ENCODE results near the gene TAB2. TPM values are rescaled to one million over a fixed set of nuclear protein-coding genes. Genes with fewer than 3 reads are reported as not detected.

Gene TAB2
- total RNA-seq, 1 experiment from 2014 or later, result 56.2 TPM

DNA sequence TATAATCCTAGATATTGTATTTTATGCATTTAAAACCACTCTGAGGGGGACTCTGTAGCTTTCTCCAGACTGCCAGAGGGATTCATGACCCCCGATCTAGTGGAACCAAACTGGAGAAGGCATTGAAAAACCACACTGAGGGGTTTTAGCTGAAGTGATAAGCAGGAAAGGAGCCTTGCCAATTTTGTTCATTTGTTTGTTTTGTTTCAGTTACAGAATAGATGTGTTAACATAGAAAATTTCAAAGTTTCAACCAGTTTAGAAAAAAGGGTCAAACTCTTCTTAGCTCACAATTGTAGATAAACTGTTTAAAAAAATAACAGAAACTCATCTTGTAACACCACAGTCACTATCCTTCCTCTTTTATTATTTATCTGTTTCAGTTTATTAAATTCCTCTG is 19.8 kb downstream of the TAB2 start:
- no peak overlapping the region for H2BK15ac ChIP-seq (ENCODE audit: low read depth, low read length)
- no peak overlapping the region for H4K91ac ChIP-seq (ENCODE audit: insufficient read length, low read depth, low read length)
- H2BK120ac ChIP-seq (ENCODE audit: low read depth, low read length, poor library complexity, severe bottlenecking), result no peak overlapping the region
- H3K23ac ChIP-seq (ENCODE audit: insufficient read length, low read depth, low read length), result no peak overlapping the region
- no peaks in the 10 kb centered on the region for H4K20me1 ChIP-seq (ENCODE audit: control insufficient read depth, insufficient read depth, insufficient read length)
- H4K8ac ChIP-seq (replicated peaks; ENCODE audit: insufficient read length, low read depth, low read length), result no peak overlapping the region
- no peak overlapping the region for H2BK12ac ChIP-seq (ENCODE audit: insufficient read length, low read depth, low read length)
- H3K23me2 ChIP-seq (ENCODE audit: insufficient read length, low read depth, low read length, poor library complexity, severe bottlenecking), result no peaks in the 10 kb centered on the region
- TF ChIP-seq, protein P1, sequence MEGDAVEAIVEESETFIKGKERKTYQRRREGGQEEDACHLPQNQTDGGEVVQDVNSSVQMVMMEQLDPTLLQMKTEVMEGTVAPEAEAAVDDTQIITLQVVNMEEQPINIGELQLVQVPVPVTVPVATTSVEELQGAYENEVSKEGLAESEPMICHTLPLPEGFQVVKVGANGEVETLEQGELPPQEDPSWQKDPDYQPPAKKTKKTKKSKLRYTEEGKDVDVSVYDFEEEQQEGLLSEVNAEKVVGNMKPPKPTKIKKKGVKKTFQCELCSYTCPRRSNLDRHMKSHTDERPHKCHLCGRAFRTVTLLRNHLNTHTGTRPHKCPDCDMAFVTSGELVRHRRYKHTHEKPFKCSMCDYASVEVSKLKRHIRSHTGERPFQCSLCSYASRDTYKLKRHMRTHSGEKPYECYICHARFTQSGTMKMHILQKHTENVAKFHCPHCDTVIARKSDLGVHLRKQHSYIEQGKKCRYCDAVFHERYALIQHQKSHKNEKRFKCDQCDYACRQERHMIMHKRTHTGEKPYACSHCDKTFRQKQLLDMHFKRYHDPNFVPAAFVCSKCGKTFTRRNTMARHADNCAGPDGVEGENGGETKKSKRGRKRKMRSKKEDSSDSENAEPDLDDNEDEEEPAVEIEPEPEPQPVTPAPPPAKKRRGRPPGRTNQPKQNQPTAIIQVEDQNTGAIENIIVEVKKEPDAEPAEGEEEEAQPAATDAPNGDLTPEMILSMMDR (conservative IDR thresholded peaks at IDR 0.05), result no peak
- peaks cover 5% of the 10 kb centered on the region for H3K79me1 ChIP-seq (ENCODE audit: insufficient read depth, low read depth, low read length, poor library complexity, severe bottlenecking)
- no peak overlapping the region for H3K18ac ChIP-seq (ENCODE audit: insufficient read length, low read depth, low read length)
- H3T11ph ChIP-seq (ENCODE audit: low read length), result no peak overlapping the region
- no peak overlapping the region for H2AFZ ChIP-seq (ENCODE audit: low read length)
- peak overlapping the region in 1 of 3 experiments; percentile 52; a peak in 2 of 7 replicates for H3K27ac Mint-ChIP-seq
- no peaks in the 10 kb centered on the region for H3K9me3 ChIP-seq (ENCODE audit: control insufficient read depth, low read depth, low read length)
- peaks cover 36% of the 10 kb centered on the region for H3K79me2 ChIP-seq (ENCODE audit: insufficient read depth, low read length)
- no peak overlapping the region for H3K14ac ChIP-seq (ENCODE audit: insufficient read depth, low read length)
- no peak overlapping the region for H3K4me3 Mint-ChIP-seq
- peaks cover 47 to 49% of the 10 kb centered on the region in 2 experiments for H3K4me1 Mint-ChIP-seq
- H3K27me3 Mint-ChIP-seq (ENCODE audit: low read depth), result no peaks in the 10 kb centered on the region
- no peak overlapping the region for H4K5ac ChIP-seq (ENCODE audit: insufficient read length, low read depth, low read length)
- no peak overlapping the region for H3K9ac ChIP-seq (ENCODE audit: extremely low read depth, insufficient read length, low read length)
- no peaks in the 10 kb centered on the region for H3K9me3 Mint-ChIP-seq
- H3K4me2 ChIP-seq (ENCODE audit: insufficient read depth, insufficient read length, low read length), result no peak overlapping the region
- H2BK20ac ChIP-seq (ENCODE audit: low read depth, low read length, poor library complexity, severe bottlenecking), result no peak overlapping the region
- no CpG with 5 or more reads among the region's 1 CpG for WGBS (ENCODE audit: extremely low coverage, insufficient read length, low lambda C conversion rate)
- H3K27me3 ChIP-seq (ENCODE audit: insufficient read depth, low read length), result no peaks in the 10 kb centered on the region
- DNase-seq, result no peak
- H2AK5ac ChIP-seq (ENCODE audit: insufficient read length, low read length), result no peak overlapping the region
- H2BK5ac ChIP-seq (ENCODE audit: insufficient read length, low read length), result no peak overlapping the region
- H3K27ac ChIP-seq (ENCODE audit: insufficient read length, low read depth, low read length), result no peak overlapping the region
- H3K4me1 ChIP-seq (ENCODE audit: insufficient read depth, low read length), result peaks cover 2% of the 10 kb centered on the region; the same call in 1 of the 2 replicates
- H3K36me3 Mint-ChIP-seq (ENCODE audit: insufficient read depth in 1 of 3, low read depth in 3 of 3), result peaks cover 0 to 9% (median 4%) of the 10 kb centered on the region in 3 experiments; a peak in 5 of 7 replicates
- H3K4ac ChIP-seq (ENCODE audit: low read depth, low read length), result no peak overlapping the region
- H3K56ac ChIP-seq (ENCODE audit: insufficient read length, low read depth, low read length), result no peak overlapping the region
